AG04449 (cell line): ENCODE data around the gene HYI.
A peak's percentile ranks its signal among the peaks of the same experiment; 100 is the strongest.
"Not testable (repeated sequence)": the region's sequence is repeated elsewhere in the genome, so short reads cannot be mapped to it uniquely, and the experiment has no call there.

ENCODE experiments used
- CTCF ChIA-PET: fragments of 350-600 bp; formaldehyde crosslinking; extraction: SDS; loops from one replicate; lab custom pipeline; 2021; ENCODE audit warnings: antibody characterized with exemption; lab: Yijun Ruan, JAX
- POLR2A ChIA-PET: fragments of 400-600, 350-600 bp; formaldehyde crosslinking; extraction: SDS; loops from one replicate; lab custom pipeline; 2020; ENCODE audit warnings: antibody characterized with exemption, inconsistent platforms; lab: Yijun Ruan, JAX
- DNase-seq: peaks from one replicate; pipeline ENCODE4 v3.0.0-alpha.2; 2010; ENCODE audit warnings: low read depth, low spot score
- H3K4me3 ChIP-seq: 2 replicates; pipeline ENCODE4 v1.5.1; 2011; ENCODE audit warnings: low read depth, mild to moderate bottlenecking, control low read depth, low read length
- TF ChIP-seq, protein P1 (sequence below): IDR thresholded peaks from one replicate; pipeline ENCODE4 v1.5.1; 2011; ENCODE audit warnings: mild to moderate bottlenecking, moderate library complexity, low read length, control low read depth, inconsistent platforms; ENCODE audit not compliant: insufficient read depth; ENCODE audit errors: missing control alignments

The HYI gene

DNA sequence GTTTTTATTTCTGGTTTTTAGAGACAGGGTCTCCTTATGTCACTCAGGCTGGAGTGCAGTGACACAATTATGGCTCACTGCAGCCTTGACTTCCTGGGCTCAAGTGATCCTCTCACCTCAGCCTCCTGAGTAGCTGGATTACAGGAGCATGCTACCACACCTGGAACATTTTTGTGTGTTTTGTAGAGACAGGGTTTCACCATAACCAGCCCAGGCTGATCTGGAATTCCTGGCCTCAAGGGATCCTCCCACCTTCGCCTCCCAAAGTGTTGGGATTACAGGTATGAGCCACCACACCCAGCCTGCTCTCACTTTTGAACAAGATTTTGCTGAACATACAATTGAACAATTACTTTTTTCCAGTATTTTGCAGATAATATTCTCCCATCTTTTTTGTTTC is 24.0 kb upstream of the HYI start:
- TF ChIP-seq, protein P1, sequence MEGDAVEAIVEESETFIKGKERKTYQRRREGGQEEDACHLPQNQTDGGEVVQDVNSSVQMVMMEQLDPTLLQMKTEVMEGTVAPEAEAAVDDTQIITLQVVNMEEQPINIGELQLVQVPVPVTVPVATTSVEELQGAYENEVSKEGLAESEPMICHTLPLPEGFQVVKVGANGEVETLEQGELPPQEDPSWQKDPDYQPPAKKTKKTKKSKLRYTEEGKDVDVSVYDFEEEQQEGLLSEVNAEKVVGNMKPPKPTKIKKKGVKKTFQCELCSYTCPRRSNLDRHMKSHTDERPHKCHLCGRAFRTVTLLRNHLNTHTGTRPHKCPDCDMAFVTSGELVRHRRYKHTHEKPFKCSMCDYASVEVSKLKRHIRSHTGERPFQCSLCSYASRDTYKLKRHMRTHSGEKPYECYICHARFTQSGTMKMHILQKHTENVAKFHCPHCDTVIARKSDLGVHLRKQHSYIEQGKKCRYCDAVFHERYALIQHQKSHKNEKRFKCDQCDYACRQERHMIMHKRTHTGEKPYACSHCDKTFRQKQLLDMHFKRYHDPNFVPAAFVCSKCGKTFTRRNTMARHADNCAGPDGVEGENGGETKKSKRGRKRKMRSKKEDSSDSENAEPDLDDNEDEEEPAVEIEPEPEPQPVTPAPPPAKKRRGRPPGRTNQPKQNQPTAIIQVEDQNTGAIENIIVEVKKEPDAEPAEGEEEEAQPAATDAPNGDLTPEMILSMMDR, result no peak
- no peak overlapping the region for H3K4me3 ChIP-seq
- ChIA-PET POLR2A (no interaction called here), CTCF (no interaction called here)
- no peak for DNase-seq

DNA sequence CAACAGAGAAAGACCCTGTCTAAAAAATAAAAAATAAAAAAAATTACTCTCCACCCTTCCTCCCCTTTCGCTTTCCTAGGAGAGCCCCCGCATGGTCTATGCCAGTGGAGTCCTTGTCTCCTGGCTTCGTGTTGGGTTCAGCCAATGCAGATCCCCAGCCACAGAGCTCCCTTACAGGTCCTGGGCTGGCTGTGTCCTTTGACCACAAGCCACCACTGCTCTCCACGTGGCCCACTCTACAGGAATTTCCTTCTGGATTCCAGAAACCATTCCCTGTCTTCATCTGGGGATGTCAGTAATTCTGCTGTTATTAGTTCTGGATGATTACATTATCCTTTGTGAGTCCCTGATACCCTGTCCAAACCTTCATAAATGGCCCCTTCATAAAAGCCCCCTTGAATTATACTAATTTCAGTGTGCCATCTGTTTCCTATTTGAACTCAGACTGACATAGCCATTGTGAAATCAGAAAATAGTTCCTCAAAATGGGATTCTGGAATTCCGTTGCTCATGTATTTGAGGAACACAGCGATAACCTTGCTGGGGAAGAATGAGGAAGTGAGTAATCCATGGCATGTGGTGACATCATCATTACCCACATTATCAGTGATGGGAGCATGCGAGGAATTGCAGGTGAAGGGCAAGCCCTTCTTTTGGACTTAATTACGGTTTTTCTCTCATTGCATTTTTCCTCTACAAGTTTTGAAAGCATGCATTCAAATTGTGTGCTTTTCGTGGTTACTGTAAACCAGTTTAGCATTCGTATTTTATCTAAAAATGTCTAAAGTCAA is 22.1 kb upstream of the HYI start:
- CTCF ChIA-PET, POLR2A ChIA-PET, H3K4me3 ChIP-seq: not testable (repeated sequence)
- DNase-seq, result peak; percentile 14

DNA sequence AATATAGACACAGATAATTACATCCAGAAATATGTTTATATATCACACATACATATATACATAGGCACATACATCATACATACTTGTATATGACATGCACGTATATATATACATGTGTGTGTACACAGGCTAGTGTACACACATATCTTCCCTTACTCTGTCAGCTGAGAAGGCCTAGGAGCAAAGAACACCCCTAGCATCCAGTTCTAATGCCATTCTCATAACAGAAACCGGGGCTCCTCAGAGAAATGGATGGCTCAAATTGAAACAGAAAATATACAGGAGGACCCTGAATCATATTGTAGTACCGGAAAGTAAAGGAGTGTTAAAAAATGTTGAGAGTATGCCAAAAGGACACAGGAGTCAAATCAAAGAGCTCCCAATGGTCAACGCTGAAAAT is 19.7 kb upstream of the HYI start:
- ChIA-PET CTCF (no interaction called here), POLR2A (interaction anchor here (0.5 kb wide), 1 partner anchor 240 kb away, joined by 3 read pairs; no protein-coding TSS in a partner anchor)
- no peak overlapping the region for H3K4me3 ChIP-seq
- no peak for DNase-seq
- TF ChIP-seq, protein P1, result no peak

- H3K4me3 ChIP-seq, CTCF ChIA-PET: not testable (repeated sequence)
- POLR2A ChIA-PET, result interaction anchor here (0.5 kb wide), 1 partner anchor 240 kb away, joined by 3 read pairs; no protein-coding TSS in a partner anchor
- DNase-seq, result peak; percentile 80
Measured at GRCh38 chr1:43472463-43473151, 18.9 kb upstream of the HYI start.

GRCh38 chr1:43472087-43472462 is 18.3 kb upstream of the HYI start:
- ChIA-PET CTCF (interaction anchor here (1.4 to 2.2 kb wide), 2 partner anchors 10 to 245 kb away, joined by 3 to 6 read pairs; no protein-coding TSS in a partner anchor), POLR2A (no interaction called here)
- TF ChIP-seq, protein P1, result no peak
- no peak overlapping the region for H3K4me3 ChIP-seq
- DNase-seq, result no peak

DNA sequence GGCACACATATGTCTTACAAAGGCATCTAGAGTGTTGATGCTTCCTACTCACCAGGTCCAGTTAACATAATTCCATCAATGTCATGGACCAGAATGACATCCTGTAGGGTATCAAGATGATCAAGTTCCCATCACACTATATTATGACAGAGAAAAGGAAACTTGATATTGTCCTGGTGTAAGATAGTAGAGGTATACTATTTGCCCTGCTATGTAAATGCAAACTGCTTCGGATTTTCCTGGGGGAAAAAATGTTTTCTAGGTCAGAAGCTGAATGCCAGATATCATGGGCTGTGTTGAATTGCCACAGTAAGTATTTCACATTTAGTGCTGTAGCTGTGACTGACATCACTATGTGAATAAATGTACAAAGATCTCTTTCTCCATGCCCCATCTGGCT is 16.2 kb upstream of the HYI start:
- no peak for DNase-seq
- CTCF ChIA-PET, result interaction anchor here (1.5 to 2.2 kb wide), 2 partner anchors 8 to 566 kb away, joined by 3 to 6 read pairs; no protein-coding TSS in a partner anchor
- no peak overlapping the region for H3K4me3 ChIP-seq
- TF ChIP-seq, protein P1, result no peak
- POLR2A ChIA-PET, result no interaction called here

GRCh38 chr1:43468414-43468813 is 14.7 kb upstream of the HYI start:
- CTCF ChIA-PET, result interaction anchor here (1.1 kb wide), 1 partner anchor 10 kb away, joined by 3 read pairs; no protein-coding TSS in a partner anchor
- H3K4me3 ChIP-seq, result no peak overlapping the region
- TF ChIP-seq, protein P1, result no peak
- POLR2A ChIA-PET, result interaction anchor here (1.0 kb wide), 1 partner anchor 15 kb away, joined by 3 read pairs; the partner anchor contains the start of gene HYI
- no peak for DNase-seq
